ENCODE measurements around the gene SLC7A8.

DNA sequence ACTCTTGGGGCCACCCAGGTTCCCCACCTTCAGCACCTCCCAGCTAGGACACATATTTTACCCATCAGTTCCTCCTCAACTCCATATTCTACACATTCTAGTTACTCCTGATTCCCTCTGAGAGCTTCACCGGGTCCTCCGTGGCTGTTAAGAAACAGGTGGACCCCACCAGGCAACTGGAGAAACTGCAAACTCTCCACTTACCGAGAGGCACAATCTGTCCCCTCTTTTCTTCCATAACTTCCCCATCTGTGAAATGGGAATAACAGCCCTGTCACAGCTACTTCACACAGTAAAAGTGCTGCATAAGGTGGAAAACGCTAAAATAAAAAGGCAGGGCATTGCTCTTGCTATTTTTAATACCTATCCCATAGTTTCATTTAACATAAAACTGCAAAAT lies 1.5 kb downstream of the SLC7A8 start:
- TF ChIP-seq, protein P1, sequence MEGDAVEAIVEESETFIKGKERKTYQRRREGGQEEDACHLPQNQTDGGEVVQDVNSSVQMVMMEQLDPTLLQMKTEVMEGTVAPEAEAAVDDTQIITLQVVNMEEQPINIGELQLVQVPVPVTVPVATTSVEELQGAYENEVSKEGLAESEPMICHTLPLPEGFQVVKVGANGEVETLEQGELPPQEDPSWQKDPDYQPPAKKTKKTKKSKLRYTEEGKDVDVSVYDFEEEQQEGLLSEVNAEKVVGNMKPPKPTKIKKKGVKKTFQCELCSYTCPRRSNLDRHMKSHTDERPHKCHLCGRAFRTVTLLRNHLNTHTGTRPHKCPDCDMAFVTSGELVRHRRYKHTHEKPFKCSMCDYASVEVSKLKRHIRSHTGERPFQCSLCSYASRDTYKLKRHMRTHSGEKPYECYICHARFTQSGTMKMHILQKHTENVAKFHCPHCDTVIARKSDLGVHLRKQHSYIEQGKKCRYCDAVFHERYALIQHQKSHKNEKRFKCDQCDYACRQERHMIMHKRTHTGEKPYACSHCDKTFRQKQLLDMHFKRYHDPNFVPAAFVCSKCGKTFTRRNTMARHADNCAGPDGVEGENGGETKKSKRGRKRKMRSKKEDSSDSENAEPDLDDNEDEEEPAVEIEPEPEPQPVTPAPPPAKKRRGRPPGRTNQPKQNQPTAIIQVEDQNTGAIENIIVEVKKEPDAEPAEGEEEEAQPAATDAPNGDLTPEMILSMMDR (conservative IDR thresholded peaks at IDR 0.05 in 1 of 2, IDR thresholded peaks at IDR 0.05 in 1 of 2; ENCODE audit: low read depth in 1 of 2, low read length in 2 of 2), result no peak
- TF ChIP-seq EZH2 (IDR thresholded peaks at IDR 0.05; ENCODE audit: low read length, missing control alignments), result no peak
